K562 (cell line): Measurements from ENCODE around the gene FN1. TPM values are rescaled to one million over a fixed set of nuclear protein-coding genes. Genes with fewer than 3 reads are reported as not detected.

Source experiments
- CEBPB ChIP-seq: fragments of 450-650 bp; IDR thresholded peaks from 2 replicates; pipeline ENCODE4 v1.6.1; 2016; ENCODE audit warnings: missing genetic modification characterization, missing compliant biosample characterization
- COPS2 ChIP-seq: fragments of 450-650 bp; conservative IDR thresholded peaks from 2 replicates; pipeline ENCODE4 v1.6.1; 2016; ENCODE audit warnings: mild to moderate bottlenecking, moderate library complexity
- GABPB1 ChIP-seq: sonication (generic); formaldehyde crosslinking; IDR thresholded peaks from 2 replicates; pipeline ENCODE4 v1.8.0; 2022; ENCODE audit warnings: mild to moderate bottlenecking, missing genetic modification reagents
- ILK ChIP-seq: fragments of 450-650 bp; IDR thresholded peaks from 2 replicates; pipeline ENCODE4 v1.6.1; 2016; ENCODE audit warnings: missing genetic modification characterization, low read depth, mild to moderate bottlenecking, missing compliant biosample characterization, moderate library complexity, borderline replicate concordance
- MCM7 ChIP-seq, 2 experiments: fragments of 450-650 bp; IDR thresholded peaks; 2 replicates each; pipeline ENCODE4 v1.6.1; 2016 to 2018
- NKRF ChIP-seq: fragments of 450-650 bp; IDR thresholded peaks from 2 replicates; pipeline ENCODE4 v1.6.1; 2016; ENCODE audit warnings: borderline replicate concordance
- RBBP5 ChIP-seq: fragments of 200-600 bp; sonication (generic); IDR thresholded peaks from 2 replicates; pipeline ENCODE4 v1.6.1; 2012; ENCODE audit warnings: borderline replicate concordance, mild to moderate bottlenecking, low read length, control low read depth, inconsistent platforms; ENCODE audit not compliant: insufficient read depth, poor library complexity, severe bottlenecking
- TFAM ChIP-seq: fragments of 250-450 bp; sonication (Bioruptor Pico); conservative IDR thresholded peaks from 2 replicates; pipeline ENCODE4 v1.5.0; 2021; ENCODE audit warnings: mild to moderate bottlenecking, moderate library complexity
- THRAP3 ChIP-seq: fragments of 450-650 bp; IDR thresholded peaks from 2 replicates; pipeline ENCODE4 v1.6.1; 2016; ENCODE audit warnings: mild to moderate bottlenecking, inconsistent platforms, borderline replicate concordance
- UBTF ChIP-seq, 2 experiments: IDR thresholded peaks; 2 replicates each; pipeline ENCODE4 v1.6.1; 2012; ENCODE audit warnings: improper control_type of control experiment in 2 of 2, low read depth in 2 of 2, low read length in 2 of 2, borderline replicate concordance in 1 of 2
- VEZF1 ChIP-seq: fragments of 200-800 bp; sonication (Bioruptor generic); IDR thresholded peaks from 2 replicates; pipeline ENCODE4 v1.6.1; 2017; ENCODE audit warnings: missing genetic modification characterization, missing compliant biosample characterization
- ZNF174 ChIP-seq: fragments of 250-450 bp; sonication (Bioruptor Pico); IDR thresholded peaks from 2 replicates; pipeline ENCODE4 v1.4.0; 2020; ENCODE audit warnings: mild to moderate bottlenecking
- ZNF449 ChIP-seq: fragments of 250-450 bp; sonication (Bioruptor Pico); IDR thresholded peaks from 2 replicates; pipeline ENCODE4 v1.8.0; 2022; ENCODE audit warnings: moderate library complexity, mild to moderate bottlenecking, inconsistent platforms
- ZNF57 ChIP-seq: fragments of 450-650 bp; formaldehyde crosslinking; IDR thresholded peaks from 2 replicates; pipeline ENCODE4 v1.4.0; 2020; ENCODE audit warnings: mild to moderate bottlenecking, moderate library complexity
- ZNF766 ChIP-seq: fragments of 200-800 bp; sonication (Bioruptor generic); conservative IDR thresholded peaks from 2 replicates; pipeline ENCODE4 v1.6.1; 2016; ENCODE audit warnings: missing genetic modification characterization, missing compliant biosample characterization
- ZNF780A ChIP-seq: fragments of 250-450 bp; sonication (Bioruptor Pico); IDR thresholded peaks from 2 replicates; pipeline ENCODE4 v1.5.0; 2021; ENCODE audit warnings: mild to moderate bottlenecking
- ZSCAN29 ChIP-seq: fragments of 450-650 bp; IDR thresholded peaks from 2 replicates; pipeline ENCODE4 v1.6.1; 2017
- polyA plus RNA-seq, 8 experiments: library from polyadenylated mRNA; depleted of rRNA in 4 of 8; stranded (reverse) in 5 of 8; unstranded in 3 of 8; fragments of >200 nt; fragmentation: Nextera tagmentation in 2 of 8; fragmentation: Illumina TruSeq in 1 of 8; extraction: Ambion mirVana in 2 of 8; extraction: Trizol in 1 of 8; gene quantifications; 2 replicates each; pipeline versions ENCODE4 v1.2.1 to v1.2.3, GENCODE V29; 2011 to 2014; ENCODE audit warnings: inconsistent platforms in 1 of 8, missing spikeins in 1 of 8
- total RNA-seq, 7 experiments: library from RNA; depleted of rRNA in 6 of 7; stranded (reverse); fragments of >200 nt in 6 of 7; fragmentation: Illumina TruSeq in 2 of 7; extraction: Trizol in 2 of 7; gene quantifications; 2 replicates each; pipeline versions ENCODE4 v1.2.1 to v1.2.3, GENCODE V29; 2011 to 2021; ENCODE audit warnings: low replicate concordance in 1 of 7
- TF ChIP-seq, protein P1 (sequence below): fragments of 250-450 bp; sonication (Bioruptor Pico); IDR thresholded peaks from 2 replicates; pipeline ENCODE4 v1.8.0; 2021; ENCODE audit warnings: borderline replicate concordance, mild to moderate bottlenecking, moderate library complexity; ENCODE audit not compliant: poor library complexity, severe bottlenecking

Gene FN1
- total and polyA plus RNA-seq, 9 of the 15 experiments (the other 6 are each of a cell fraction or from before 2014, with no cell fraction given) = 7.4 to 19.1 (median 11.2) TPM

GRCh38 chr2:215435870-215436704 is at the start of gene FN1 (continued):
- TF ChIP-seq THRAP3 (no peak), VEZF1 (CRISPR knock-in tag) (peak; percentile 87), GABPB1 (CRISPR knock-in tag) (no peak), TFAM (CRISPR knock-in tag) (no peak), ZNF766 (CRISPR knock-in tag) (no peak), ILK (tag) (no peak), ZNF780A (CRISPR knock-in tag) (no peak), ZNF174 (CRISPR knock-in tag) (no peak), NKRF (no peak), RBBP5 (peak; percentile 25), ZNF449 (no peak), UBTF (IDR thresholded peaks at IDR 0.05; ENCODE audit: borderline replicate concordance in 1 of 2, low read depth in 2 of 2, low read length in 2 of 2) (no peak), ZSCAN29 (no peak), COPS2 (no peak), ZNF57 (CRISPR knock-in tag) (no peak), MCM7 (IDR thresholded peaks at IDR 0.05) (no peak), CEBPB (tag) (peak; percentile 77)
- TF ChIP-seq, protein P1, sequence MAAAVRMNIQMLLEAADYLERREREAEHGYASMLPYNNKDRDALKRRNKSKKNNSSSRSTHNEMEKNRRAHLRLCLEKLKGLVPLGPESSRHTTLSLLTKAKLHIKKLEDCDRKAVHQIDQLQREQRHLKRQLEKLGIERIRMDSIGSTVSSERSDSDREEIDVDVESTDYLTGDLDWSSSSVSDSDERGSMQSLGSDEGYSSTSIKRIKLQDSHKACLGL (CRISPR knock-in tag) = no peak
